ENCODE data around the gene MBOAT1. TPM values are rescaled to one million over a fixed set of nuclear protein-coding genes. Genes with fewer than 3 reads are reported as not detected.
A peak's percentile ranks its signal among the peaks of the same experiment; 100 is the strongest.

MBOAT1 gene
- polyA plus RNA-seq, 4 donors = 15.0 to 26.1 (median 22.2) TPM

- no peak for DNase-seq (ENCODE audit: low read depth in 4 of 4, low spot score in 2 of 4)
These were observed 100.0 kb downstream of the MBOAT1 start for GRCh38 chr6:20112241-20112640.

GRCh38 chr6:20110478-20110877 is 101.8 kb downstream of the MBOAT1 start:
- no peak for DNase-seq (ENCODE audit: low read depth in 4 of 4, low spot score in 2 of 4)

- no peak for DNase-seq (ENCODE audit: low read depth in 4 of 4, low spot score in 2 of 4)
These were observed 102.7 kb downstream of the MBOAT1 start for GRCh38 chr6:20109526-20109925.

GRCh38 chr6:20105838-20106237 is 106.4 kb downstream of the MBOAT1 start:
- DNase-seq (ENCODE audit: low read depth in 4 of 4, low spot score in 2 of 4) = no peak

- DNase-seq (ENCODE audit: low read depth in 4 of 4, low spot score in 2 of 4) = no peak
These were observed 107.6 kb downstream of the MBOAT1 start for GRCh38 chr6:20104696-20105095.

GRCh38 chr6:20102397-20103073 is 109.7 kb downstream of the MBOAT1 start:
- DNase-seq (ENCODE audit: low read depth in 4 of 4, low spot score in 2 of 4) = no peak

- no peak for DNase-seq (ENCODE audit: low read depth in 4 of 4, low spot score in 2 of 4)
These were observed 113.1 kb downstream of the MBOAT1 start for GRCh38 chr6:20099156-20099555.

GRCh38 chr6:20098267-20098876 is 113.9 kb downstream of the MBOAT1 start:
- no peak for DNase-seq (ENCODE audit: low read depth in 4 of 4, low spot score in 2 of 4)

GRCh38 chr6:20096536-20096935 is 115.7 kb downstream of the MBOAT1 start:
- no peak for DNase-seq (ENCODE audit: low read depth in 4 of 4, low spot score in 2 of 4)

- DNase-seq (ENCODE audit: low read depth in 4 of 4, low spot score in 2 of 4) = no peak
These were observed 116.8 kb downstream of the MBOAT1 start for GRCh38 chr6:20095436-20095835.

- DNase-seq (ENCODE audit: low read depth in 4 of 4, low spot score in 2 of 4) = peak in 3 of 4 donors; percentile 50 to 63 (median 62)
These were observed 120.2 kb downstream of the MBOAT1 start for GRCh38 chr6:20092071-20092566.

GRCh38 chr6:20086992-20087391 is 125.3 kb downstream of the MBOAT1 start:
- DNase-seq (ENCODE audit: low read depth in 4 of 4, low spot score in 2 of 4) = no peak

GRCh38 chr6:20085817-20086216 is 126.5 kb downstream of the MBOAT1 start:
- no peak for DNase-seq (ENCODE audit: low read depth in 4 of 4, low spot score in 2 of 4)

- DNase-seq (ENCODE audit: low read depth in 4 of 4, low spot score in 2 of 4) = no peak
These were observed 127.9 kb downstream of the MBOAT1 start for GRCh38 chr6:20084411-20084810.

GRCh38 chr6:20071998-20072397 is 140.3 kb downstream of the MBOAT1 start:
- no peak for DNase-seq (ENCODE audit: low read depth in 4 of 4, low spot score in 2 of 4)

GRCh38 chr6:20070047-20070446 is 142.2 kb downstream of the MBOAT1 start:
- DNase-seq (ENCODE audit: low read depth in 4 of 4, low spot score in 2 of 4) = no peak

- peak in 2 of 4 donors; percentile 15 to 19 for DNase-seq (ENCODE audit: low read depth in 4 of 4, low spot score in 2 of 4)
These were observed 143.2 kb downstream of the MBOAT1 start for GRCh38 chr6:20069021-20069522.

GRCh38 chr6:20068421-20068988 is 143.8 kb downstream of the MBOAT1 start:
- DNase-seq (ENCODE audit: low read depth in 4 of 4, low spot score in 2 of 4) = no peak

GRCh38 chr6:20061952-20062351 is 150.3 kb downstream of the MBOAT1 start:
- no peak for DNase-seq (ENCODE audit: low read depth in 4 of 4, low spot score in 2 of 4)

GRCh38 chr6:20060252-20060651 is 152.0 kb downstream of the MBOAT1 start:
- DNase-seq (ENCODE audit: low read depth in 4 of 4, low spot score in 2 of 4) = no peak

- no peak for DNase-seq (ENCODE audit: low read depth in 4 of 4, low spot score in 2 of 4)
These were observed 153.4 kb downstream of the MBOAT1 start for GRCh38 chr6:20058912-20059311.

Data from left renal cortex interstitium (tissue), 4 donors.